ENCODE results near the gene MAN1A1.

- TF ChIP-seq CTCF (IDR thresholded peaks at IDR 0.05; ENCODE audit: insufficient read depth, low read length): no peak
- TF ChIP-seq REST (IDR thresholded peaks at IDR 0.05; ENCODE audit: insufficient replicate concordance, low read depth): no peak
- TF ChIP-seq POLR2AphosphoS5 (IDR thresholded peaks at IDR 0.05; ENCODE audit: low read depth): no peak
Observed at GRCh38 chr6:119349361-119350201, at the start of gene MAN1A1.

All from HL-60 (cell line).